Measurements from ENCODE around the gene RAD23B.

RAD23B gene

GRCh38 chr9:107337676-107338590, 54.9 kb downstream of the RAD23B start:
- no peak for DNase-seq

- DNase-seq: no peak
Observed at GRCh38 chr9:107338911-107339659, 56.0 kb downstream of the RAD23B start.

- peak; percentile 74 for DNase-seq
Observed at GRCh38 chr9:107340920-107341632, 58.0 kb downstream of the RAD23B start.

GRCh38 chr9:107342476-107343161, 59.5 kb downstream of the RAD23B start:
- no peak for DNase-seq

GRCh38 chr9:107345327-107345726, 62.2 kb downstream of the RAD23B start:
- DNase-seq: no peak

- no peak for DNase-seq
Observed at GRCh38 chr9:107348836-107349235, 65.8 kb downstream of the RAD23B start.

GRCh38 chr9:107350443-107350842, 67.4 kb downstream of the RAD23B start:
- DNase-seq: no peak

GRCh38 chr9:107351382-107352045, 68.4 kb downstream of the RAD23B start:
- DNase-seq: no peak

GRCh38 chr9:107355394-107355793, 72.3 kb downstream of the RAD23B start:
- DNase-seq: no peak

- DNase-seq: no peak
Observed at GRCh38 chr9:107358986-107359385, 75.9 kb downstream of the RAD23B start.

GRCh38 chr9:107360098-107360497, 77.0 kb downstream of the RAD23B start:
- DNase-seq: no peak

- DNase-seq: no peak
Observed at GRCh38 chr9:107361816-107362215, 78.7 kb downstream of the RAD23B start.

GRCh38 chr9:107363516-107364152, 80.6 kb downstream of the RAD23B start:
- DNase-seq: no peak

GRCh38 chr9:107367727-107368502, 84.8 kb downstream of the RAD23B start:
- DNase-seq: no peak

- DNase-seq: no peak
Observed at GRCh38 chr9:107368696-107369095, 85.6 kb downstream of the RAD23B start.

- no peak for DNase-seq
Observed at GRCh38 chr9:107373809-107374208, 90.7 kb downstream of the RAD23B start.

- DNase-seq: no peak
Observed at GRCh38 chr9:107375001-107375400, 91.9 kb downstream of the RAD23B start.

- DNase-seq: no peak
Observed at GRCh38 chr9:107375651-107376369, 92.7 kb downstream of the RAD23B start.

GRCh38 chr9:107378006-107378405, 94.9 kb downstream of the RAD23B start:
- DNase-seq: no peak

All from CD4-positive, alpha-beta T cell treated with Interleukin-17A for 1 hour (primary cell).